IMR-90 (cell line): ENCODE data around the gene ITPR2. TPM values are rescaled to one million over a fixed set of nuclear protein-coding genes. Genes with fewer than 3 reads are reported as not detected.

Experiments used
- ATAC-seq: fragments of 200-7000 bp; cut with Tn5 transposase; 2 replicates; pipeline ENCODE4 v1.9.1; 2020; ENCODE audit warnings: low read depth, mild to moderate bottlenecking, moderate library complexity
- BruUV-seq: library from RNA; stranded (reverse); fragments of 400-500 nt; replicated peaks from 2 replicates; lab custom pipeline; 2021; lab: Mats Ljungman, UMichigan
- CTCF ChIA-PET: fragments of 300-600 bp; formaldehyde crosslinking; extraction: SDS; loops from one replicate; lab custom pipeline; 2021; ENCODE audit warnings: antibody characterized with exemption; lab: Yijun Ruan, JAX
- POLR2A ChIA-PET: fragments of 300-600 bp; sonication (Branson Sonifier 250); formaldehyde crosslinking; loops from one replicate; lab custom pipeline; 2022; ENCODE audit warnings: antibody characterized with exemption; ENCODE audit not compliant: unreplicated experiment; lab: Charles Lee
- DNase-seq: peaks from one replicate; pipeline ENCODE4 v3.0.0; 2013
- H2AFZ ChIP-seq: replicated peaks from 2 replicates; pipeline ENCODE3; 2013; ENCODE audit warnings: low read length, mild to moderate bottlenecking; ENCODE audit not compliant: poor library complexity
- H2AK5ac ChIP-seq: 2 replicates; pipeline ENCODE4 v1.6.1; 2013; ENCODE audit warnings: low read depth, low read length, inconsistent platforms
- H2AK9ac ChIP-seq: replicated peaks from 2 replicates; pipeline ENCODE3; 2013; ENCODE audit warnings: mild to moderate bottlenecking, low read depth, low read length, moderate library complexity; ENCODE audit not compliant: poor library complexity
- H2BK120ac ChIP-seq: 2 replicates; pipeline ENCODE4 v1.6.1; 2013; ENCODE audit warnings: low read depth, low read length, inconsistent platforms
- H2BK15ac ChIP-seq: 3 replicates; pipeline ENCODE4 v1.6.1; 2013; ENCODE audit warnings: low read depth, low read length, inconsistent platforms
- H2BK20ac ChIP-seq: 2 replicates; pipeline ENCODE4 v1.6.1; 2013; ENCODE audit warnings: low read depth, mild to moderate bottlenecking, inconsistent platforms, low read length, moderate library complexity
- H2BK5ac ChIP-seq: 2 replicates; pipeline ENCODE4 v1.6.1; 2013; ENCODE audit warnings: mild to moderate bottlenecking, low read depth, low read length, inconsistent platforms; ENCODE audit not compliant: poor library complexity, severe bottlenecking
- H3K14ac ChIP-seq: replicated peaks from 2 replicates; pipeline ENCODE4 v1.6.1; 2013; ENCODE audit warnings: low read depth, low read length, inconsistent platforms
- H3K18ac ChIP-seq: 2 replicates; pipeline ENCODE4 v1.6.1; 2013; ENCODE audit warnings: low read depth, low read length, control low read depth
- H3K23ac ChIP-seq: 2 replicates; pipeline ENCODE4 v1.6.1; 2013; ENCODE audit warnings: low read depth, low read length, inconsistent platforms
- H3K27ac ChIP-seq: 2 replicates; pipeline ENCODE4 v1.5.1; 2013; ENCODE audit warnings: mild to moderate bottlenecking, control low read depth, low read length; ENCODE audit not compliant: insufficient read depth
- H3K27me3 ChIP-seq: 2 replicates; pipeline ENCODE4 v1.6.1; 2013; ENCODE audit warnings: low read length; ENCODE audit not compliant: control insufficient read depth, insufficient read depth
- H3K36me3 ChIP-seq: 2 replicates; pipeline ENCODE4 v1.6.1; 2013; ENCODE audit warnings: low read length, mixed read lengths; ENCODE audit not compliant: control insufficient read depth, insufficient read depth
- H3K4ac ChIP-seq: 2 replicates; pipeline ENCODE4 v1.6.1; 2013; ENCODE audit warnings: low read depth, low read length, inconsistent platforms
- H3K4me1 ChIP-seq: 2 replicates; pipeline ENCODE4 v1.6.1; 2013; ENCODE audit warnings: low read length, mixed read lengths; ENCODE audit not compliant: control insufficient read depth, insufficient read depth
- H3K4me2 ChIP-seq: 2 replicates; pipeline ENCODE4 v1.6.1; 2013; ENCODE audit warnings: low read depth, mild to moderate bottlenecking, control low read depth, low read length, moderate library complexity
- H3K4me3 ChIP-seq: 2 replicates; pipeline ENCODE4 v1.5.1; 2013; ENCODE audit warnings: low read depth, mild to moderate bottlenecking, control low read depth, low read length, moderate library complexity; ENCODE audit not compliant: insufficient read depth
- H3K56ac ChIP-seq: 2 replicates; pipeline ENCODE4 v1.6.1; 2013; ENCODE audit warnings: low read length, inconsistent platforms; ENCODE audit not compliant: insufficient read depth; ENCODE audit errors: extremely low read depth
- H3K79me1 ChIP-seq, 2 experiments: 2 replicates each; pipeline ENCODE4 v1.6.1; 2013; ENCODE audit warnings: low read length in 2 of 2, inconsistent platforms in 1 of 2, low read depth in 1 of 2
- H3K9ac ChIP-seq: 2 replicates; pipeline ENCODE4 v1.6.1; 2013; ENCODE audit warnings: low read depth, low read length, control low read depth
- H3K9me1 ChIP-seq: 2 replicates; pipeline ENCODE4 v1.6.1; 2013; ENCODE audit warnings: low read length, inconsistent platforms; ENCODE audit not compliant: insufficient read depth
- H3K9me3 ChIP-seq: 2 replicates; pipeline ENCODE4 v1.6.1; 2013; ENCODE audit warnings: low read length; ENCODE audit not compliant: control insufficient read depth, insufficient read depth
- H4K20me1 ChIP-seq: 2 replicates; pipeline ENCODE4 v1.6.1; 2013; ENCODE audit warnings: low read length, inconsistent platforms; ENCODE audit not compliant: insufficient read depth
- H4K5ac ChIP-seq: 2 replicates; pipeline ENCODE4 v1.6.1; 2013; ENCODE audit warnings: mild to moderate bottlenecking, low read depth, low read length, control low read depth
- H4K8ac ChIP-seq, 2 experiments: 2 replicates each; pipeline ENCODE4 v1.6.1; 2013; ENCODE audit warnings: low read depth in 2 of 2, low read length in 2 of 2, control low read depth in 1 of 2, inconsistent platforms in 1 of 2
- H4K91ac ChIP-seq: 2 replicates; pipeline ENCODE4 v1.6.1; 2013; ENCODE audit warnings: low read depth, low read length, inconsistent platforms; ENCODE audit not compliant: insufficient read depth
- BHLHE40 ChIP-seq: fragments of 150-350 bp; IDR thresholded peaks from 2 replicates; pipeline ENCODE4 v1.6.1; 2016; ENCODE audit warnings: mild to moderate bottlenecking, low read depth, low read length
- CEBPB ChIP-seq: IDR thresholded peaks from 2 replicates; pipeline ENCODE4 v1.6.1; 2012; ENCODE audit warnings: low read depth, low read length, improper control_type of control experiment
- CHD1 ChIP-seq: IDR thresholded peaks from 2 replicates; pipeline ENCODE4 v1.6.1; 2012; ENCODE audit warnings: low read depth, low read length, improper control_type of control experiment
- FOS ChIP-seq: fragments of 150-350 bp; IDR thresholded peaks from 2 replicates; pipeline ENCODE4 v1.6.1; 2016; ENCODE audit warnings: low read depth, low read length
- MAZ ChIP-seq: IDR thresholded peaks from 2 replicates; pipeline ENCODE4 v1.6.1; 2012; ENCODE audit warnings: low read depth, mild to moderate bottlenecking, low read length, improper control_type of control experiment, moderate library complexity, borderline replicate concordance
- MXI1 ChIP-seq: IDR thresholded peaks from 2 replicates; pipeline ENCODE4 v1.6.1; 2012; ENCODE audit warnings: low read depth, mild to moderate bottlenecking, low read length, moderate library complexity, borderline replicate concordance
- NFE2L2 ChIP-seq: fragments of 150-350 bp; IDR thresholded peaks from 2 replicates; pipeline ENCODE4 v1.6.1; 2016; ENCODE audit warnings: low read depth, mild to moderate bottlenecking, low read length
- POLR2A ChIP-seq: IDR thresholded peaks from 2 replicates; pipeline ENCODE4 v1.6.1; 2012; ENCODE audit warnings: mild to moderate bottlenecking, low read depth, low read length
- RAD21 ChIP-seq: IDR thresholded peaks from 2 replicates; pipeline ENCODE4 v1.6.1; 2012; ENCODE audit warnings: low read length, improper control_type of control experiment
- RCOR1 ChIP-seq: IDR thresholded peaks from 2 replicates; pipeline ENCODE4 v1.6.1; 2012; ENCODE audit warnings: mild to moderate bottlenecking, low read length, improper control_type of control experiment; ENCODE audit not compliant: insufficient replicate concordance
- SMC3 ChIP-seq: fragments of 150-350 bp; IDR thresholded peaks from 2 replicates; pipeline ENCODE4 v1.6.1; 2016; ENCODE audit warnings: low read depth, mild to moderate bottlenecking, antibody characterized with exemption, low read length, moderate library complexity
- WGBS, 2 experiments: methylation state at CpG; one replicate each; pipeline versions ENCODE4 v1.1.5 to v1.1.7; 2013; ENCODE audit warnings: missing lambda C conversion rate in 2 of 2; ENCODE audit not compliant: insufficient read length in 1 of 2; ENCODE audit errors: extremely low coverage in 2 of 2; 5-methylcytosine and 5-hydroxymethylcytosine counted together
- dilution Hi-C: fragments of 300-500 bp; cut with HindIII; formaldehyde crosslinking; loops from one replicate; pipeline ENCODE4 v1.14.3; 2018; ENCODE audit warnings: low sequenced_read_pairs; ENCODE audit not compliant: unreplicated experiment
- in situ Hi-C: fragments of 300-500 bp; cut with MboI; formaldehyde crosslinking; loops from 3 replicates; pipeline ENCODE4 v1.14.3; 2019; ENCODE audit warnings: low sequenced_read_pairs, inconsistent platforms, mixed read lengths
- intact Hi-C: fragments of 100-400 bp; cut with micrococcal nuclease; formaldehyde crosslinking; loops from 2 replicates; pipeline ENCODE4 v1.10.0; 2022
- polyA plus RNA-seq, 3 experiments: library from polyadenylated mRNA; depleted of rRNA; stranded (reverse); fragments of >200 nt; gene quantifications; 2 replicates each; pipeline ENCODE4 v1.2.3, GENCODE V29; 2012; ENCODE audit warnings: low replicate concordance in 1 of 3
- total RNA-seq: library from RNA; depleted of rRNA; stranded (reverse); fragments of >200 nt; gene quantifications from 2 replicates; pipeline ENCODE4 v1.2.3, GENCODE V29; 2012
- TF ChIP-seq, protein P1 (sequence below): fragments of 150-350 bp; IDR thresholded peaks from 2 replicates; pipeline ENCODE4 v1.6.1; 2017; ENCODE audit warnings: mild to moderate bottlenecking, antibody characterized with exemption, low read length, low read depth
- TF ChIP-seq, protein P2 (sequence below): conservative IDR thresholded peaks from 2 replicates; pipeline ENCODE4 v1.5.1; 2012; ENCODE audit warnings: mild to moderate bottlenecking, low read depth, low read length, improper control_type of control experiment
- TF ChIP-seq, protein P3 (sequence below): fragments of 150-350 bp; IDR thresholded peaks from 2 replicates; pipeline ENCODE4 v1.6.1; 2016; ENCODE audit warnings: low read depth, mild to moderate bottlenecking, low read length, moderate library complexity, borderline replicate concordance

ITPR2 gene
- total and polyA plus RNA-seq, 2 of the 4 experiments (the other 2 are of a cell fraction) = 1.2 to 9.0 TPM

DNA sequence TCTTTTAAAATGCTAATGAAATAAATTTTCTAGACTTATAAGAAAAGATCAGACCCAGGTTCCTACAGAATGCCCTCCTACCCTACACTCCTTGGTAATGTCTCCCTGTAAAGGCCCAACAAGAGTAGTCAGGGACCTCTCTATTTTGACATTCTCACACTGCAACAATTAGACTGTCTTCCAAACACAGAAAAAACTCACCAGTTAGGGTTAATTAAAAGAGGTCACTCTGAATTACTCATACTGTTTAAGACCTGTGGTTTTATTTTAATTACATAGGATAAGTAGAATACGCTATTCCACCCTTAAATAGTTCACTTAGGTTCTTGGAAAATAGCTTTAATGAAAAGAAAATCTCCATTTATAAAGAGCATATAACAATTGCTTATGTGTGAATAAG, 142.4 kb downstream of the ITPR2 start:
- Histone ChIP-seq H2BK15ac (peak overlapping the region; percentile 38; the same call in 1 of the 3 replicates), H3K18ac (no peak overlapping the region), H2BK5ac (peak overlapping the region; percentile 68), H3K23ac (no peak overlapping the region), H4K5ac (no peak overlapping the region), H3K27me3 (no peaks in the 10 kb centered on the region), H3K4ac (peak overlapping the region; percentile 3; the same call in 1 of the 2 replicates), H2AFZ (no peak overlapping the region), H2AK5ac (no peak overlapping the region), H4K20me1 (no peaks in the 10 kb centered on the region), H3K14ac (no peak overlapping the region), H3K27ac (no peak overlapping the region), H2BK120ac (no peak overlapping the region), H3K9ac (no peak overlapping the region), H4K8ac (no peak overlapping the region), H3K4me3 (no peak overlapping the region), H3K56ac (no peak overlapping the region), H3K9me3 (no peaks in the 10 kb centered on the region), H3K9me1 (peaks cover 7% of the 10 kb centered on the region; the same call in 1 of the 2 replicates), H2AK9ac (no peak overlapping the region), H3K79me1 (no peaks in the 10 kb centered on the region), H3K4me2 (no peak overlapping the region), H3K4me1 (peaks cover 8% of the 10 kb centered on the region), H2BK20ac (no peak overlapping the region), H4K91ac (no peak overlapping the region), H3K36me3 (no peaks in the 10 kb centered on the region)
- ChIA-PET POLR2A (no interaction called here), CTCF (interaction anchor here (1.3 kb wide), 1 partner anchor 11 kb away, joined by 4 read pairs; no protein-coding TSS in a partner anchor)
- DNase-seq (no peak), ATAC-seq (no peak)
- dilution Hi-C loops = no loop called here
- in situ Hi-C loops = no loop called here
- BruUV-seq = no TSS peak
- TF ChIP-seq MXI1 = no peak
- TF ChIP-seq, protein P1, sequence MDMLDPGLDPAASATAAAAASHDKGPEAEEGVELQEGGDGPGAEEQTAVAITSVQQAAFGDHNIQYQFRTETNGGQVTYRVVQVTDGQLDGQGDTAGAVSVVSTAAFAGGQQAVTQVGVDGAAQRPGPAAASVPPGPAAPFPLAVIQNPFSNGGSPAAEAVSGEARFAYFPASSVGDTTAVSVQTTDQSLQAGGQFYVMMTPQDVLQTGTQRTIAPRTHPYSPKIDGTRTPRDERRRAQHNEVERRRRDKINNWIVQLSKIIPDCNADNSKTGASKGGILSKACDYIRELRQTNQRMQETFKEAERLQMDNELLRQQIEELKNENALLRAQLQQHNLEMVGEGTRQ = no peak
- no peak for TF ChIP-seq RCOR1
- no peak for TF ChIP-seq MAZ
- TF ChIP-seq FOS = no peak
- TF ChIP-seq, protein P2, sequence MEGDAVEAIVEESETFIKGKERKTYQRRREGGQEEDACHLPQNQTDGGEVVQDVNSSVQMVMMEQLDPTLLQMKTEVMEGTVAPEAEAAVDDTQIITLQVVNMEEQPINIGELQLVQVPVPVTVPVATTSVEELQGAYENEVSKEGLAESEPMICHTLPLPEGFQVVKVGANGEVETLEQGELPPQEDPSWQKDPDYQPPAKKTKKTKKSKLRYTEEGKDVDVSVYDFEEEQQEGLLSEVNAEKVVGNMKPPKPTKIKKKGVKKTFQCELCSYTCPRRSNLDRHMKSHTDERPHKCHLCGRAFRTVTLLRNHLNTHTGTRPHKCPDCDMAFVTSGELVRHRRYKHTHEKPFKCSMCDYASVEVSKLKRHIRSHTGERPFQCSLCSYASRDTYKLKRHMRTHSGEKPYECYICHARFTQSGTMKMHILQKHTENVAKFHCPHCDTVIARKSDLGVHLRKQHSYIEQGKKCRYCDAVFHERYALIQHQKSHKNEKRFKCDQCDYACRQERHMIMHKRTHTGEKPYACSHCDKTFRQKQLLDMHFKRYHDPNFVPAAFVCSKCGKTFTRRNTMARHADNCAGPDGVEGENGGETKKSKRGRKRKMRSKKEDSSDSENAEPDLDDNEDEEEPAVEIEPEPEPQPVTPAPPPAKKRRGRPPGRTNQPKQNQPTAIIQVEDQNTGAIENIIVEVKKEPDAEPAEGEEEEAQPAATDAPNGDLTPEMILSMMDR = no peak
- TF ChIP-seq, protein P3, sequence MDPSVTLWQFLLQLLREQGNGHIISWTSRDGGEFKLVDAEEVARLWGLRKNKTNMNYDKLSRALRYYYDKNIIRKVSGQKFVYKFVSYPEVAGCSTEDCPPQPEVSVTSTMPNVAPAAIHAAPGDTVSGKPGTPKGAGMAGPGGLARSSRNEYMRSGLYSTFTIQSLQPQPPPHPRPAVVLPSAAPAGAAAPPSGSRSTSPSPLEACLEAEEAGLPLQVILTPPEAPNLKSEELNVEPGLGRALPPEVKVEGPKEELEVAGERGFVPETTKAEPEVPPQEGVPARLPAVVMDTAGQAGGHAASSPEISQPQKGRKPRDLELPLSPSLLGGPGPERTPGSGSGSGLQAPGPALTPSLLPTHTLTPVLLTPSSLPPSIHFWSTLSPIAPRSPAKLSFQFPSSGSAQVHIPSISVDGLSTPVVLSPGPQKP = no peak
- no peak for TF ChIP-seq SMC3
- no peak for TF ChIP-seq CHD1
- TF ChIP-seq RAD21 = no peak
- TF ChIP-seq CEBPB = no peak
- no peak for TF ChIP-seq NFE2L2
- TF ChIP-seq BHLHE40 = no peak
- no peak for TF ChIP-seq POLR2A
- WGBS, 2 experiments = no CpG with 5 or more reads among the region's 1 CpG
- intact Hi-C loops = no loop called here
